BE2C (cell line): ENCODE measurements around the gene LTC4S.
"Not testable (repeated sequence)": the region's sequence is repeated elsewhere in the genome, so short reads cannot be mapped to it uniquely, and the experiment has no call there.

Experiments used
- DNase-seq: peaks from one replicate; pipeline ENCODE4 v3.0.0-alpha.2; 2020
- H3K27me3 ChIP-seq: fragments of 250-450 bp; sonication (Bioruptor Pico); 2 replicates; pipeline ENCODE4 v1.5.1; 2020; ENCODE audit warnings: mild to moderate bottlenecking
- H3K36me3 ChIP-seq: fragments of 250-450 bp; sonication (Bioruptor Pico); 2 replicates; pipeline ENCODE4 v1.5.1; 2020; ENCODE audit warnings: mild to moderate bottlenecking
- H3K4me1 ChIP-seq: fragments of 250-450 bp; sonication (Bioruptor Pico); 2 replicates; pipeline ENCODE4 v1.5.1; 2020
- H3K4me3 ChIP-seq: 2 replicates; pipeline ENCODE4 v1.5.1; 2011; ENCODE audit warnings: low read depth, low read length
- H3K9me3 ChIP-seq: fragments of 250-450 bp; sonication (Bioruptor Pico); 2 replicates; pipeline ENCODE4 v1.5.1; 2020
- TF ChIP-seq, protein P1 (sequence below): IDR thresholded peaks from 2 replicates; pipeline ENCODE4 v1.5.1; 2012; ENCODE audit warnings: mild to moderate bottlenecking, low read depth, low read length

Gene LTC4S

GRCh38 chr5:179833709-179834070 lies 39.9 kb downstream of the LTC4S start:
- H3K36me3 ChIP-seq, result peaks cover 68% of the 10 kb centered on the region

DNA sequence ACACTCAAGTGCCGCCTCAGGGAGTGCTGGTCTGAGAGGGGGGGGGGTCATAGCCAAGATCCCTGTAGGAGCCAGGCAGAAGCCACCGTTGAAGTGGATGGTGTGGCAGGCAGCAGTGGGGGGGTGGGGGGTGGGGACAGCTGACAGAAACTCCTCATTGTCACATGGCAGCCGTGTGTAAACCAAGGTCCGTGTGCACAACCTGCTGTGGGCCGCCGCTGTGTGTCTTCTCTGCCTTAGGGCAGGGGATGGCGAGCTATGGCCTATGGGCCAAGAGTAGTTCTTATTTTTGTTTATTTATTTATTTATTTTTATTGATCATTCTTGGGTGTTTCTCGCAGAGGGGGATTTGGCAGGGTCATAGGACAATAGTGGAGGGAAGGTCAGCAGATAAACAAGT lies 40.3 kb downstream of the LTC4S start:
- Histone ChIP-seq H3K36me3 (peaks cover 65% of the 10 kb centered on the region), H3K9me3 (no peaks in the 10 kb centered on the region), H3K4me1 (no peaks in the 10 kb centered on the region), H3K4me3 (no peak overlapping the region), H3K27me3 (no peaks in the 10 kb centered on the region)
- TF ChIP-seq, protein P1, sequence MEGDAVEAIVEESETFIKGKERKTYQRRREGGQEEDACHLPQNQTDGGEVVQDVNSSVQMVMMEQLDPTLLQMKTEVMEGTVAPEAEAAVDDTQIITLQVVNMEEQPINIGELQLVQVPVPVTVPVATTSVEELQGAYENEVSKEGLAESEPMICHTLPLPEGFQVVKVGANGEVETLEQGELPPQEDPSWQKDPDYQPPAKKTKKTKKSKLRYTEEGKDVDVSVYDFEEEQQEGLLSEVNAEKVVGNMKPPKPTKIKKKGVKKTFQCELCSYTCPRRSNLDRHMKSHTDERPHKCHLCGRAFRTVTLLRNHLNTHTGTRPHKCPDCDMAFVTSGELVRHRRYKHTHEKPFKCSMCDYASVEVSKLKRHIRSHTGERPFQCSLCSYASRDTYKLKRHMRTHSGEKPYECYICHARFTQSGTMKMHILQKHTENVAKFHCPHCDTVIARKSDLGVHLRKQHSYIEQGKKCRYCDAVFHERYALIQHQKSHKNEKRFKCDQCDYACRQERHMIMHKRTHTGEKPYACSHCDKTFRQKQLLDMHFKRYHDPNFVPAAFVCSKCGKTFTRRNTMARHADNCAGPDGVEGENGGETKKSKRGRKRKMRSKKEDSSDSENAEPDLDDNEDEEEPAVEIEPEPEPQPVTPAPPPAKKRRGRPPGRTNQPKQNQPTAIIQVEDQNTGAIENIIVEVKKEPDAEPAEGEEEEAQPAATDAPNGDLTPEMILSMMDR, result no peak
- DNase-seq, result no peak

More at GRCh38 chr5:179833709-179834070, 39.9 kb downstream of the LTC4S start:
- Histone ChIP-seq H3K4me1 (no peaks in the 10 kb centered on the region), H3K27me3 (no peaks in the 10 kb centered on the region), H3K9me3 (no peaks in the 10 kb centered on the region), H3K4me3 (no peak overlapping the region)
- no peak for DNase-seq
- TF ChIP-seq, protein P1, result no peak

GRCh38 chr5:179834871-179835270 lies 41.1 kb downstream of the LTC4S start:
- H3K4me1 ChIP-seq, H3K27me3 ChIP-seq, H3K4me3 ChIP-seq, H3K9me3 ChIP-seq, DNase-seq: not testable (repeated sequence)
- peaks cover 61% of the 10 kb centered on the region for H3K36me3 ChIP-seq

GRCh38 chr5:179836225-179837019 lies 42.6 kb downstream of the LTC4S start:
- H3K4me3 ChIP-seq, result no peak overlapping the region
- TF ChIP-seq, protein P1, result no peak
- no peaks in the 10 kb centered on the region for H3K9me3 ChIP-seq
- no peaks in the 10 kb centered on the region for H3K27me3 ChIP-seq
- H3K4me1 ChIP-seq, result no peaks in the 10 kb centered on the region
- peaks cover 53% of the 10 kb centered on the region for H3K36me3 ChIP-seq
- DNase-seq, result no peak

GRCh38 chr5:179837076-179838011 lies 43.6 kb downstream of the LTC4S start:
- TF ChIP-seq, protein P1, result no peak
- H3K36me3 ChIP-seq, result peaks cover 48% of the 10 kb centered on the region
- H3K4me1 ChIP-seq, result no peaks in the 10 kb centered on the region
- no peaks in the 10 kb centered on the region for H3K9me3 ChIP-seq
- no peak for DNase-seq
- no peak overlapping the region for H3K4me3 ChIP-seq
- H3K27me3 ChIP-seq, result no peaks in the 10 kb centered on the region

DNA sequence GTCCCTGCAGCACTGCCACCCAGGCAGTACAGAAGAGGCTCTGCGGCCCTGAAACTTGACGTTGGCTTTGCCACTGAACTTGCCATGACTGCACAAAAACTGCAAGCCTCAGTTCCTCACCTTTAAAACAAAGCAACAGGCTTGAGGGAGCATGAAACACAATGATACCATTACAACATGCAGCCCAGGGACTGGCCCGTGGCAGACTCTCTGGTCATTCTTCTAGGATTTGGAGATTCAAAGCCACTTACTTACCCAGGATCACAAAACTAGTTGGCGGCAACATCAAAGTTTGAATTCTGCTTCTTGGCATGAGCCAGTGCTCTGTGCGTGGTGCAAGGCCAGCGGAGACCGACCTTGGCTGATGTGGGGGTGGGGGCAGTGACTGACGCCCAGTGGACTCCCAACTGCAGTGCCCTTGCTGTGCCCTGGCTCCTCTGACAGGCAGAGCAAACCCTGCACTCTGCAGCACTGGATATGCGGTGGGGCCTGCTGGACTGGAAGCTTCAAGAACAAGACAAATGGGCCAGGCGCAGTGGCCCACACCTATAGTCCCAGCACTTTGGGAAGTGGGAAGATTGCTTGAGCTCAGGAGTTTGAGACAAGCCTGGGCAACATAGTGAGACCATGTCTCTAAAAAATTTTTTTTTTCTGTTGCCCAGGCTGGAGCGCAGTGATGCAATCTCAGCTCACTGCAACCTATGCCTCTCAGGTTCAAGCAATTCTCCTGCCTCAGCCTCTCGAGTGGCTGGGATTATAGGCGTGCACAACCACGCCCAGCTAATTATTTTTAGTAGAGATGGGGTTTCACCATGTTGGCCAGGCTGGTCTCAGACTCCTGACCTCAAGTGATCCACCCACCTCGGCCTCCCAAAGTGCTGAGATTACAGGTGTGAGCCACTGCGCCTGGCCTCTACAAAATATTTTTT lies 45.8 kb downstream of the LTC4S start:
- Histone ChIP-seq H3K4me3 (no peak overlapping the region), H3K36me3 (peaks cover 36% of the 10 kb centered on the region), H3K4me1 (no peaks in the 10 kb centered on the region), H3K27me3 (no peaks in the 10 kb centered on the region), H3K9me3 (no peaks in the 10 kb centered on the region)
- no peak for DNase-seq
- TF ChIP-seq, protein P1, result no peak
